Kidney epithelial cell (primary cell): Measurements from ENCODE around the gene CHST10. TPM values are rescaled to one million over a fixed set of nuclear protein-coding genes. Genes with fewer than 3 reads are reported as not detected.

Experiments
- DNase-seq: peaks from one replicate; pipeline ENCODE4 v3.0.0-alpha.2; 2010; ENCODE audit warnings: low read depth
- H3K27me3 ChIP-seq: 2 replicates; pipeline ENCODE4 v1.6.0; 2011; ENCODE audit warnings: low read length; ENCODE audit not compliant: control insufficient read depth, insufficient read depth
- H3K36me3 ChIP-seq: 2 replicates; pipeline ENCODE4 v1.5.1; 2011; ENCODE audit warnings: low read length; ENCODE audit not compliant: control insufficient read depth, insufficient read depth
- H3K4me3 ChIP-seq: 2 replicates; pipeline ENCODE4 v1.5.1; 2011; ENCODE audit warnings: low read depth, mild to moderate bottlenecking, control low read depth, low read length
- CTCF ChIP-seq: IDR thresholded peaks from 2 replicates; pipeline ENCODE4 v1.5.1; 2011; ENCODE audit warnings: mild to moderate bottlenecking, moderate library complexity, low read length, control low read depth, inconsistent platforms; ENCODE audit not compliant: insufficient read depth, poor library complexity, severe bottlenecking
- total RNA-seq: library from RNA; depleted of rRNA; stranded (reverse); fragments of >200 nt; gene quantifications from 2 replicates; pipeline ENCODE4 v1.2.3, GENCODE V29; 2015

The CHST10 gene
- total RNA-seq, 1 donor from 2014 or later: 18.8 TPM

GRCh38 chr2:100395532-100396350 is 21.7 kb downstream of the CHST10 start:
- no peaks in the 10 kb centered on the region for H3K36me3 ChIP-seq
- H3K4me3 ChIP-seq: no peak overlapping the region
- DNase-seq: no peak
- TF ChIP-seq CTCF: no peak
- H3K27me3 ChIP-seq: no peaks in the 10 kb centered on the region

- H3K4me3 ChIP-seq: no peak overlapping the region
- TF ChIP-seq CTCF: no peak
- no peak for DNase-seq
- H3K27me3 ChIP-seq: no peaks in the 10 kb centered on the region
- H3K36me3 ChIP-seq: no peaks in the 10 kb centered on the region
Measured at GRCh38 chr2:100394111-100394641, 23.3 kb downstream of the CHST10 start.

- Histone ChIP-seq H3K36me3 (no peaks in the 10 kb centered on the region), H3K4me3 (no peak overlapping the region), H3K27me3 (no peaks in the 10 kb centered on the region)
- no peak for DNase-seq
- no peak for TF ChIP-seq CTCF
Measured at GRCh38 chr2:100393362-100393761, 24.1 kb downstream of the CHST10 start.

- no peak for DNase-seq
- TF ChIP-seq CTCF: no peak
- Histone ChIP-seq H3K4me3 (no peak overlapping the region), H3K27me3 (no peaks in the 10 kb centered on the region), H3K36me3 (no peaks in the 10 kb centered on the region)
Measured at GRCh38 chr2:100392715-100393114, 24.8 kb downstream of the CHST10 start.

- no peak for DNase-seq
- no peaks in the 10 kb centered on the region for H3K27me3 ChIP-seq
- TF ChIP-seq CTCF: no peak
- H3K36me3 ChIP-seq: no peaks in the 10 kb centered on the region
- no peak overlapping the region for H3K4me3 ChIP-seq
Measured at GRCh38 chr2:100391735-100392515, 25.5 kb downstream of the CHST10 start.
